Activated naive CD8-positive, alpha-beta T cell (primary cell): ENCODE measurements around the gene SHISA6.
"Not testable (repeated sequence)": the region's sequence is repeated elsewhere in the genome, so short reads cannot be mapped to it uniquely, and the experiment has no call there.

Experiments
- H3K27ac Mint-ChIP-seq: one replicate; pipeline ENCODE4 v1.8.0; 2021; ENCODE audit warnings: mixed read lengths
- H3K27me3 Mint-ChIP-seq: one replicate; pipeline ENCODE4 v1.8.0; 2021; ENCODE audit warnings: mixed read lengths
- H3K36me3 Mint-ChIP-seq: one replicate; pipeline ENCODE4 v1.8.0; 2021; ENCODE audit warnings: mixed read lengths
- H3K4me1 Mint-ChIP-seq: one replicate; pipeline ENCODE4 v1.8.0; 2021; ENCODE audit warnings: low read depth, mixed read lengths
- H3K4me3 Mint-ChIP-seq: one replicate; pipeline ENCODE4 v1.8.0; 2021; ENCODE audit warnings: mild to moderate bottlenecking, mixed read lengths
- H3K9me3 Mint-ChIP-seq: one replicate; pipeline ENCODE4 v1.8.0; 2021; ENCODE audit warnings: low read depth, mixed read lengths

Gene SHISA6

GRCh38 chr17:11279776-11280344 lies 38.8 kb downstream of the SHISA6 start:
- peaks cover 6% of the 10 kb centered on the region for H3K9me3 Mint-ChIP-seq
- H3K27ac Mint-ChIP-seq = no peak overlapping the region
- no peak overlapping the region for H3K4me3 Mint-ChIP-seq
- H3K4me1 Mint-ChIP-seq = no peaks in the 10 kb centered on the region
- no peaks in the 10 kb centered on the region for H3K27me3 Mint-ChIP-seq
- H3K36me3 Mint-ChIP-seq = no peaks in the 10 kb centered on the region

GRCh38 chr17:11282586-11282985 lies 41.6 kb downstream of the SHISA6 start:
- no peaks in the 10 kb centered on the region for H3K36me3 Mint-ChIP-seq
- no peaks in the 10 kb centered on the region for H3K27me3 Mint-ChIP-seq
- H3K9me3 Mint-ChIP-seq = peaks cover 6% of the 10 kb centered on the region
- H3K4me3 Mint-ChIP-seq = no peak overlapping the region
- no peak overlapping the region for H3K27ac Mint-ChIP-seq
- no peaks in the 10 kb centered on the region for H3K4me1 Mint-ChIP-seq

- Mint-ChIP-seq H3K4me3 (no peak overlapping the region), H3K27me3 (no peaks in the 10 kb centered on the region), H3K9me3 (peaks cover 6% of the 10 kb centered on the region), H3K4me1 (no peaks in the 10 kb centered on the region), H3K27ac (no peak overlapping the region), H3K36me3 (no peaks in the 10 kb centered on the region)
Measured at GRCh38 chr17:11284811-11285210, 43.8 kb downstream of the SHISA6 start.

- Mint-ChIP-seq H3K9me3 (peaks cover 6% of the 10 kb centered on the region), H3K4me3 (no peak overlapping the region), H3K27ac (no peak overlapping the region), H3K4me1 (no peaks in the 10 kb centered on the region), H3K27me3 (no peaks in the 10 kb centered on the region), H3K36me3 (no peaks in the 10 kb centered on the region)
Measured at GRCh38 chr17:11285946-11286345, 44.9 kb downstream of the SHISA6 start.

DNA sequence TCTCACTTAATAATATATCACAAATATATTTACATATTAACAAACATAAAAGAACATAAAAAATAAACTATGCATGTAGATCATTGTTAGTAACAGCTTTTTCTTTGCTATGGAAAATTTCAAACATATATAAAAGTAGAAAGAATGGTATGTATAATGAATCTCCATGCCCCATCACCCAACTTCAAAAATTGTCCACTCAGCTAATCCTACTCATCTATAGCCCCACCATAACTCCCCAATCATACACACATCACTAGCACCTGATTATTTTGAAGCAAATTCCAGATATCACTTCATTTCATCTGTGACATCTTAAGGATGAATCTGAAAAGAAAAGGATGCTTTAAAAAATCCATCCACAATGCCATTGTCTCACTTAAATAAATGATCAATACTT lies 46.8 kb downstream of the SHISA6 start:
- Mint-ChIP-seq H3K9me3 (peaks cover 6% of the 10 kb centered on the region), H3K36me3 (no peaks in the 10 kb centered on the region), H3K4me1 (no peaks in the 10 kb centered on the region), H3K27ac (no peak overlapping the region), H3K4me3 (no peak overlapping the region), H3K27me3 (peaks cover 1% of the 10 kb centered on the region)

DNA sequence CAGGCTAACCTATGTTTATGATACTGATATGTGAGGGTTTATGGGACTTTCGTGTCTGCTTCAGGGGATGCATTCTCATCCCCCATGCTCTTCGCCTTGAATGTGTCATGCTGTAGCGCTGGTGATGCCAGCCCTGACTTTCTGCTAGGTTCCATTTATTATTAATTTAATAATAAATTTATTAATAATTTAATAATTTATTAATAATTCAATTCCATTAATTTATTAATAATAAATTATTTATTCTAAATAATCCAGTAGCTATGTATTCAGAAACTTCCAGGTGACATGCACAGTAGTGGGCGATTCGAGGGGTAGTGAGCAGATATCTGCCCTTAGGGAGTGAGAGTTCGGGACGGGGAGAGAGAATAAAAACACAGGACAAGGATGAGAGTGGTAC lies 49.8 kb downstream of the SHISA6 start:
- no peak overlapping the region for H3K4me3 Mint-ChIP-seq
- no peaks in the 10 kb centered on the region for H3K36me3 Mint-ChIP-seq
- no peaks in the 10 kb centered on the region for H3K9me3 Mint-ChIP-seq
- H3K27ac Mint-ChIP-seq = no peak overlapping the region
- no peaks in the 10 kb centered on the region for H3K4me1 Mint-ChIP-seq
- H3K27me3 Mint-ChIP-seq = peaks cover 1% of the 10 kb centered on the region

DNA sequence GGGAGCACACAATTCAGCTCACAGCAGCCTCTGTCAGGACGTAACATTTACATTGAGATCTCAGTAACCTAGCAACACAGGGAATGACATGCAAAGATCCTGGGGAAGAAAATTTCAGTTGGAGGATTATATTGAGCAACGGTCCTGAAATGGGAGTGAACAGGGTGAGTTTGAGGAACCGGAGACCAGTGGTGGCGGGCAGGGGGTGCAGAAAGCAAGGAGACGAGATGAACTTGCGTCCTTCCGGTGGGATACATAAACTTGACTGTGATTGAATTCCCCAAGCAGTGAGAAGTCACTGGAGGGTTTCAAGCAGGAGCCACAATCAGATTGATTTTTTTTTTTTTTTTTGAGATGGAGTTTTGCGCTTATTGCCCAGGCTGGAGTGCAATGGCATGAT lies 51.5 kb downstream of the SHISA6 start:
- no peaks in the 10 kb centered on the region for H3K36me3 Mint-ChIP-seq
- no peak overlapping the region for H3K27ac Mint-ChIP-seq

GRCh38 chr17:11293480-11293879 lies 52.5 kb downstream of the SHISA6 start:
- Mint-ChIP-seq H3K9me3 (no peaks in the 10 kb centered on the region), H3K27ac (no peak overlapping the region), H3K4me1 (no peaks in the 10 kb centered on the region)

More for the DNA sequence above, 51.5 kb downstream of the SHISA6 start:
- H3K4me3 Mint-ChIP-seq = no peak overlapping the region
- H3K27me3 Mint-ChIP-seq = peaks cover 1% of the 10 kb centered on the region
- no peaks in the 10 kb centered on the region for H3K9me3 Mint-ChIP-seq
- H3K4me1 Mint-ChIP-seq = no peaks in the 10 kb centered on the region

GRCh38 chr17:11294826-11295225 lies 53.8 kb downstream of the SHISA6 start:
- no peaks in the 10 kb centered on the region for H3K4me1 Mint-ChIP-seq
- no peaks in the 10 kb centered on the region for H3K9me3 Mint-ChIP-seq
- H3K4me3 Mint-ChIP-seq = no peak overlapping the region
- H3K27me3 Mint-ChIP-seq = peaks cover 1% of the 10 kb centered on the region
- H3K36me3 Mint-ChIP-seq = no peaks in the 10 kb centered on the region
- no peak overlapping the region for H3K27ac Mint-ChIP-seq

More at GRCh38 chr17:11293480-11293879, 52.5 kb downstream of the SHISA6 start:
- Mint-ChIP-seq H3K27me3 (peaks cover 1% of the 10 kb centered on the region), H3K4me3 (no peak overlapping the region), H3K36me3 (no peaks in the 10 kb centered on the region)

DNA sequence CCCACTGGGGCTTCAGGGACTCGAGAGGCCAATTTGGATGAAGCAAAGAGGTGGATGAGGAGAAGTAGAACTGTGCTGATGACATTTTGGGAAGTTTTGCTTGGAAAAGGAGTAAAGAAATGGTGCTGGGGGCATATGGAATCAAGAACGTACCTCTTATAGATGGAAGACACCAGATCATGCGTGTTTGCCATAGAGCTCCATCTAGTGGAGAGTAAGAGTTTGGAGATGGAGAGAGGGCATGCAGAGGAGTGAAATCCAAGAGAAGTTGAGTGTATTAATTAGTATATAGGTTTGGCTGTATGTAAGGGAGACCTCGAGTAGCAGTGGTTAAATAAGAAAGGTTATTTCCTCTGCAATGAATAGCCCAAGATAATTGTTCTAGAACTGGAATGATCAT lies 56.0 kb downstream of the SHISA6 start:
- Mint-ChIP-seq H3K4me1 (no peaks in the 10 kb centered on the region), H3K27me3 (no peaks in the 10 kb centered on the region), H3K9me3 (no peaks in the 10 kb centered on the region), H3K36me3 (no peaks in the 10 kb centered on the region), H3K27ac (no peak overlapping the region), H3K4me3 (no peak overlapping the region)

DNA sequence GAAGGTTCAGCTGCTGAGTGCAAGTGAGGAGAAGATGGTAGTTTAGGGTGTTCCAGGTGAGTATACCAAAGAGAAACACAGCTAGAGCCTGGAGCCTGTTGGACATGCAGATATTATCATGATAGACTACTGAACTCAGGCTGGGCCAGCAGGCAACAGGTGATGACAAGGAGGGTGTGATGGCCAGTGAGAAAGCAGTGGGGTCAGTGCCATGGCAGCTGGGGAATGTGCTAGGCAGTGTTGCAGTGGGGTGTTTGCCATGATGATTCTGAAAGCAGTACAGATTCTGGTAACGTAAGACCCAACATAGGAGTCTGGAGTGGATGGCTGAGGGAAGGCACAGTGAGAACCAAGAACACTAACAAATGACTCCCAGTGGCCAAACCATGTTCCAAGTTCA lies 57.4 kb downstream of the SHISA6 start:
- no peaks in the 10 kb centered on the region for H3K9me3 Mint-ChIP-seq
- H3K27ac Mint-ChIP-seq = no peak overlapping the region
- H3K4me3 Mint-ChIP-seq = no peak overlapping the region
- H3K36me3 Mint-ChIP-seq = no peaks in the 10 kb centered on the region
- H3K27me3 Mint-ChIP-seq = no peaks in the 10 kb centered on the region
- no peaks in the 10 kb centered on the region for H3K4me1 Mint-ChIP-seq

DNA sequence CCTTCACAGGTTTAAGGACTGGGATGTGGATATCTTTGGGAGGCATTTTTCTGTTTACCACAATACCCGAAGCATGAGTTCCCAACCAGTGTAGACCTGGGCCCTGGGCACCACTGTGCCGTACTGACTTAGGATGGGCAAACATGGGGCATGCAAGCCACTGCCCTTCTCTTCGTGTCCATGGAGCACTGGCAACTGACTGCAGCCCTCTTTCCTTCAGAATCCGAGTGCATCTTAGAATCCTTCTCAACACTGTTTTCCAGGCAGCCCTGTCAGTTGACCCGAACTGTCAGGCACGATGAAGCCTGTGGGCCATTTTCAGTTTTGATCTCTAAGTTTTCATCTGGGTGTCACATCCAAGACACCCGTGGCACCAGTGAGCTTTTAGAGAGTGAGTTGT lies 59.2 kb downstream of the SHISA6 start:
- Mint-ChIP-seq H3K36me3 (no peaks in the 10 kb centered on the region), H3K27me3 (no peaks in the 10 kb centered on the region), H3K4me3 (no peak overlapping the region), H3K9me3 (no peaks in the 10 kb centered on the region), H3K4me1 (no peaks in the 10 kb centered on the region), H3K27ac (no peak overlapping the region)

DNA sequence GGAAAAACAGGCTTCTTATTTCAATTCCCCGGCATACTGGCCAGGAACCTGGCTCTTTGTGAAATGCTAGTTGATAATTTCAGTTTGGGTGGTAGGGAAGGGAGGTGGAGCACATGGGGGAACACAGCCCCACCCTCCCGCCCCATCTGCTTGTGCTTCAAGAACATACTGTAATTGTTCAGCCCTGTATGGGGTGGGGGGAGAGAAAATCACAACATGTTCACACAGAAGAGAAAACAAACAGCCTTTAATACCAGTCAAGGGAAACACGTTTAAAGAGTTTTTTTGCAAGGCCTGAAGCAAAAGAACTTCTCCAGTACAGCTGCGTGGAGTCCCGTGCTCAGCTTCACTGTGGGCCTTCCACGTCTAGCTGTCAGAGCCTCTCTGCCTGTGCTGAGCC lies 59.7 kb downstream of the SHISA6 start:
- H3K9me3 Mint-ChIP-seq = no peaks in the 10 kb centered on the region
- H3K36me3 Mint-ChIP-seq = no peaks in the 10 kb centered on the region
- H3K4me1 Mint-ChIP-seq = no peaks in the 10 kb centered on the region
- H3K4me3 Mint-ChIP-seq = no peak overlapping the region
- no peaks in the 10 kb centered on the region for H3K27me3 Mint-ChIP-seq
- no peak overlapping the region for H3K27ac Mint-ChIP-seq

DNA sequence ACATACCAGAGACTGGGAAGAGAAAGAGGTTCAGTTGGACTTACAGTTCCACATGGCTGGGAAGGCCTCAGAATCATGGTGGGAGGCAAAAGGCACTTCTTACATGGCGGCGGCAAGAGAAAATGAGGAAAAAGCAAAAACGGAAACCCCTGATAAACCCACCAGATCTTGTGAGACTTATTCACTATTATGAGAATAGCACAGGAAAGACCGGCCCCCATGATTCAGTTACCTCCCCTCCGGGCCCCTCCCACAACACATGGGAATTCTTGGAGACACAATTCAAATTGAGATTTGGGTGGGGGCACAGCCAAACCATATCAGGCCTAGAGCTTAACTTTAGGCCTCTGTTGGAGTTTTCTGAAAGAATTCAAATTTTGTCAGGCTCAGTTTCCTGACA lies 60.9 kb downstream of the SHISA6 start:
- H3K36me3 Mint-ChIP-seq, H3K27me3 Mint-ChIP-seq, H3K4me1 Mint-ChIP-seq, H3K9me3 Mint-ChIP-seq, H3K4me3 Mint-ChIP-seq, H3K27ac Mint-ChIP-seq: not testable (repeated sequence)

- no peaks in the 10 kb centered on the region for H3K36me3 Mint-ChIP-seq
Measured at GRCh38 chr17:11302401-11303186, 61.6 kb downstream of the SHISA6 start.

More at GRCh38 chr17:11302401-11303186, 61.6 kb downstream of the SHISA6 start:
- Mint-ChIP-seq H3K4me1 (no peaks in the 10 kb centered on the region), H3K27ac (no peak overlapping the region), H3K27me3 (no peaks in the 10 kb centered on the region), H3K9me3 (no peaks in the 10 kb centered on the region), H3K4me3 (no peak overlapping the region)
